ENCODE measurements around the gene SLC1A5.
A peak's percentile ranks its signal among the peaks of the same experiment; 100 is the strongest.

The SLC1A5 gene

DNA sequence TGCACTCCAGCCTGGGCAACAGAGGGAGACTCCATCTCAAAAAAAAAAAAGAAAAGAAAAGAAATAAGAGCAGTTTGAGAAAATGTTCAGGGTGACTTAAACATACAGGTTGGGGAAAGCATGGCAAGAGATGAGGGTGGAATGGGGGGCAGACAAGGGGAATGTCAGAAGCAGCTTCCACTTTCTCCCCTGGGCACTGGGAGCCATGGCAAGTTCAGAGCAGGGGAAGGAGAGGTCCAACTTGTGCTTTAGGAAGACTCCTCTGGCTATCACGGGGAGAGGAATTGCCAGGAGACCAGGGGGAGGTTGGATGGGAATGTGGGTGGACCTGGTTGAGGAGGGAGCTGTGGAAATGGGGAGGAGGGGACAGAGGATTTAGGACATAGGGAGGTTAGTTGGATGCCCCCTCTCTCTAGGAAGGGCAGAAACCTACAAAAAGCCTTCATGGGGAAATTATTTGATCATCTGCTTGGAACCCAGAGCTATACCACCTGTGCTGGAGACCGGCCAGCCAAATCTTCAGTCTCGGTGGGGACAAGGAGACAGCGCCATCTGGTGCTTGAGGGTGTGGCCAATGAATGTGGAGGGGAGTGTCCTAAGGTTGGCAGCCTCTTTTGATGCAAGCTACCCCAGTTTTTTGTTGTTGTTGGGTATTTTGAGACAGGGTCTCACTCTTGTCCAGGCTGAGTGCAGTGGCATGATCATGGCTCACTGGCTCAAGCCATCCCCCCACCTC is 34.8 kb downstream of the SLC1A5 start:
- Mint-ChIP-seq H3K27me3 (ENCODE audit: low read depth, poor library complexity) (no peaks in the 10 kb centered on the region), H3K4me1 (no peaks in the 10 kb centered on the region), H3K36me3 (ENCODE audit: low read depth) (peaks cover 43% of the 10 kb centered on the region), H3K9me3 (no peaks in the 10 kb centered on the region), H3K27ac (peak overlapping the region; percentile 47), H3K4me3 (no peak overlapping the region)
- TF ChIP-seq, protein P1, sequence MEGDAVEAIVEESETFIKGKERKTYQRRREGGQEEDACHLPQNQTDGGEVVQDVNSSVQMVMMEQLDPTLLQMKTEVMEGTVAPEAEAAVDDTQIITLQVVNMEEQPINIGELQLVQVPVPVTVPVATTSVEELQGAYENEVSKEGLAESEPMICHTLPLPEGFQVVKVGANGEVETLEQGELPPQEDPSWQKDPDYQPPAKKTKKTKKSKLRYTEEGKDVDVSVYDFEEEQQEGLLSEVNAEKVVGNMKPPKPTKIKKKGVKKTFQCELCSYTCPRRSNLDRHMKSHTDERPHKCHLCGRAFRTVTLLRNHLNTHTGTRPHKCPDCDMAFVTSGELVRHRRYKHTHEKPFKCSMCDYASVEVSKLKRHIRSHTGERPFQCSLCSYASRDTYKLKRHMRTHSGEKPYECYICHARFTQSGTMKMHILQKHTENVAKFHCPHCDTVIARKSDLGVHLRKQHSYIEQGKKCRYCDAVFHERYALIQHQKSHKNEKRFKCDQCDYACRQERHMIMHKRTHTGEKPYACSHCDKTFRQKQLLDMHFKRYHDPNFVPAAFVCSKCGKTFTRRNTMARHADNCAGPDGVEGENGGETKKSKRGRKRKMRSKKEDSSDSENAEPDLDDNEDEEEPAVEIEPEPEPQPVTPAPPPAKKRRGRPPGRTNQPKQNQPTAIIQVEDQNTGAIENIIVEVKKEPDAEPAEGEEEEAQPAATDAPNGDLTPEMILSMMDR (IDR thresholded peaks at IDR 0.05): peak; percentile 17
- DNase-seq: peak; percentile 48

DNA sequence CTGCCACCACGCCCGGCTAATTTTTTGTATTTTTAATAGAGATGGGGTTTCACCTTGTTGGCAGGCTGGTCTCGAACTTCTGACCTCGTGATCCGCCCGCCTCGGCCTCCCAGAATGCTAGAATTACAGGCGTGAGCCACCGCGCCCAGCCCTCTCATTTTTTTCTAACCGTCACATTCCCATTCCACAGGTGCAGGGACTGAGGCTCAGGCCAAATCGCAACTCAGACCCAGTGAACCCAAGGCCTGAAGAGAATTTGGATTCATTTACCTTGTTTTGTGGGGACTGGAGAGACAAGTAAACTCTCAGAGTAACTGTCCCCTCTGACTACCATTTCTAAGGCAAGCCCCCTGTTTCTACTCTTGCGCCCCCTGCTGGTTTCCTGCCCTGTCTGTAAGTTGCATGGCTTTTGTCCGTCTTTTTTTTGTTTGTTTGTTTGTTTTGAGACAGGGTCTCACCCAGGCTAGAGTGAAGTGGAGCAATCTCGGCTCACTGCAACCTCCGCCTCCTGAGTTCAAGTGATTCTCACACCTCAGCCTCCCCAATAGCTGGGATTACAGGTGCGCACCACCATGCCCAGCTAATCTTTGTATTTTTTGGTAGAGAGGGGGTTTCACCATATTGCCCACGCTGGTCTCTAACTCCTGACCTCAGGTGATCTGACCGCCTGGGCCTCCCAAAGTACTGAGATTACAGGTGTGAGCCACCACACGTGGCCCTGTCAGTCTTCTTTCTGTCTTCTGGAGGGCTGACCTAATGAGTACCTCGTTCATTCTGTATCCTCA is 39.9 kb downstream of the SLC1A5 start:
- H3K27me3 Mint-ChIP-seq (ENCODE audit: low read depth, poor library complexity): peaks cover 2% of the 10 kb centered on the region
- peaks cover 19% of the 10 kb centered on the region for H3K4me1 Mint-ChIP-seq
- peak overlapping the region; percentile 57 for H3K4me3 Mint-ChIP-seq
- H3K27ac Mint-ChIP-seq: no peak overlapping the region
- peak; percentile 81 for DNase-seq
- peaks cover 36% of the 10 kb centered on the region for H3K36me3 Mint-ChIP-seq (ENCODE audit: low read depth)
- no peaks in the 10 kb centered on the region for H3K9me3 Mint-ChIP-seq
- TF ChIP-seq, protein P1 (IDR thresholded peaks at IDR 0.05): peak; percentile 51

DNA sequence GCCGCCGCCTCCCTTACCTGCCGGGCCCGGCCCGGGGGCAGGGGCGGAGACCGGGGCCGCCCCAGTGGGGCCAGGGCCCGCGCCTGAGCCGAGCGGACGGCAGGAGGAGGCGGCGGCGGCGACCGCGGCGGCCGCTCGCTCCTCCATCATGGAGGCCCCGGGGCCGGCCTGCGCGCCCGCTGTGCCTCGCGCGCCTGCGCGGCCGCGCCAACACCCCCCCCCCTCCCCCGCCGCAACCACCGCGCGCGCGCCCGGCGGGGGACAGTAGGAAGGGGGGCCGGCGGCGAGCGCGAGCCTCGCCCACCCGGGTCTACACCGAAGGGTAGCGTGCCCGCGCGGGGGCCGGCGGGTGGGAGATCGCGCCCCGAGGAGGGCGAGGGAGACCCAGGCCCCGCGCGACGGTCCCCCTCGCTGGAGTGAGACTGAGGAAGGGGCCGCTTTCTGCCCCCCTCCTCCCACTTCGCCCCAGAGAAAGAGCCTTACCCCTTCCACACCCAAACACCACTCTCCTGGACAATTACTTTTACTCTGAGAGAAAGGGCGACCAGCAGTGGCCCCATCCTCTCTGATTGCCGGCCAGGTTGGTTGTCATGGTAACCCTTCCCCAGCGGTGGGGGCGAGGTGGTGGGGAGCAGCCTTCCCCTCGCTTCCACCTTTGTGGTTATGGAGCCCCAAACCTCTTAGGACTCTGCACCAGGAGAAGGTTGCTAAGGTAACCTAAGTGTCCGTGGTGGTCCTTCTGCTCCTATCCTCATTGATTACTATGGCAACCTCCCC is 41.9 kb downstream of the SLC1A5 start, which contains the start of gene STRN4:
STRN4 (minus strand) TSS at position 170 of the 777 bp plus-strand sequence; CDS start at position 150, 20 bp downstream.
- DNase-seq: peak; percentile 74
- peak within 1 kb of the TSS; percentile 87 for H3K27ac Mint-ChIP-seq
- peaks cover 27% of the 10 kb centered on the region for H3K36me3 Mint-ChIP-seq (ENCODE audit: low read depth)

DNA sequence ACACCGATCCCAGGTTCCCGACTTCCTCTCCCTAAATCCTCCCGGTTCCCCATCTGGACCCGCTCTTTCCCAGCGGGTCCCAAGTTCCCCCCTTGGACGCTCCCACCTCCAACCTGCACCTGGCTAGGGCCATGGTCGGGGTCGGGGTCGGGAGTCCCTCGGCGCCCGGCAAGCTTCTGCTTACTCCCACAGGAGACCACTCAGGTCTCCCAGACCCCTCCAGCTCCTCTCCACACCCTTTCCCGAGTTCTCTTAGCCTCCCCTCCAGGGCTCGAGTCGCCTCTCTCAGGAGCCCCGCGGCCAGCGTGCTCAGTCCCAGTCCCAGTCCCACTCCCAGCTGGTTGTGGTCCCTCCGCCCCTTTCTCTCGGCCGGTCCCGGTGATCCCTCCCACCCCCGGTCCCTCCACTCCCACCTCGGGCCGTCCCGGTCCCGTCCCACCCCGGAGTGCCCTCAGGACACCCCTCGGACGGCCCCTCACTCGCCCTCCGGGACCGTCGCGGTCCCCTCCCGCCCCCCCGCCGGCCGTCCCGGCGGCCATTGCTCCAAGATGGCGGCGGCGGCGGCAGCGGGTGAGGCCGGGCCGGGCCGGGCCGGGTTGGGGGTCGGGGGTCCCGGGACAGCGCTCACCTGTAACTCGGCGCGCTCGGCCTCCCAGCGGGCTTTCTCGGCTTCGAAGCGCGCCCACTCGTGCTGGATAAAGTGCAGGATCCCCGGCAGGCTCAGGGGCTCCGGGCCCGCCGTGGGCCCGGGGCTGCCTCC is 42.7 kb downstream of the SLC1A5 start, which contains the start of gene FKRP:
FKRP (plus strand) TSS at position 537 of the 760 bp plus-strand sequence. CDS start 9,394 bp downstream, outside the sequence.
- Mint-ChIP-seq H3K36me3 (ENCODE audit: low read depth) (peaks cover 27% of the 10 kb centered on the region), H3K9me3 (no peaks in the 10 kb centered on the region), H3K27ac (peak within 1 kb of the TSS; percentile 87), H3K4me3 (peak within 1 kb of the TSS; percentile 98), H3K4me1 (peaks cover 42% of the 10 kb centered on the region), H3K27me3 (ENCODE audit: low read depth, poor library complexity) (peaks cover 2% of the 10 kb centered on the region)
- peak; percentile 62 for DNase-seq
- TF ChIP-seq, protein P1 (IDR thresholded peaks at IDR 0.05): no peak

More for the DNA sequence above, 41.9 kb downstream of the SLC1A5 start, which contains the start of gene STRN4:
- peaks cover 2% of the 10 kb centered on the region for H3K27me3 Mint-ChIP-seq (ENCODE audit: low read depth, poor library complexity)
- no peaks in the 10 kb centered on the region for H3K9me3 Mint-ChIP-seq
- peak within 1 kb of the TSS; percentile 98 for H3K4me3 Mint-ChIP-seq
- peaks cover 36% of the 10 kb centered on the region for H3K4me1 Mint-ChIP-seq
- TF ChIP-seq, protein P1 (IDR thresholded peaks at IDR 0.05): no peak

DNA sequence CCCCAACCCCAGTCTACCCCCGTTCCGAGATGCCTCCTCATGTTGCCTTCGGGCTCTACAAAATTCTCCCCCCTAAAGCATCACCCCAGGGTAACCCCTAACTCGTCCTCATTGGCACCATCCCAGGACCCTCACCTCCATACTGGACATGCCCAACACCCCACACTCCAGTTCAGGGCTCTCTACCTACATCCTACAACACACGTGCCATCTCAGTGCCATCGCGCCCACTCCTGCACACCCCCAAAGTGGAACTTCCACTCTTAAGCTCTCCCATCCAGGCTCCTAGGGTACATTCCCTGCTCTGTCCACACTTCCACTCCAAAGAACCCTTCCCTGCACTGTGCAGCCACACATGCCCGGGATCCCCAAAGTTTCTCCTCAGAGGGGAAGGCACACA is 43.4 kb downstream of the SLC1A5 start:
- Mint-ChIP-seq H3K9me3 (no peaks in the 10 kb centered on the region), H3K4me3 (peak overlapping the region; percentile 98), H3K4me1 (peaks cover 48% of the 10 kb centered on the region), H3K27ac (peak overlapping the region; percentile 42), H3K36me3 (ENCODE audit: low read depth) (peaks cover 27% of the 10 kb centered on the region), H3K27me3 (ENCODE audit: low read depth, poor library complexity) (peaks cover 2% of the 10 kb centered on the region)
- TF ChIP-seq, protein P1 (IDR thresholded peaks at IDR 0.05): no peak
- DNase-seq: no peak
